Suprapubic skin (tissue), 3 donors: ENCODE data around the gene ETS1.

Experiments
- EP300 ChIP-seq: sonication (generic); formaldehyde crosslinking; IDR thresholded peaks from one replicate; pipeline ENCODE4 v1.6.1; 2017; ENCODE audit warnings: antibody characterized with exemption
- POLR2A ChIP-seq, 2 donors: fragments of 450-650 bp; IDR thresholded peaks; one replicate each; pipeline ENCODE4 v1.6.1; 2017; ENCODE audit warnings: antibody characterized with exemption in 2 of 2, mild to moderate bottlenecking in 2 of 2, moderate library complexity in 2 of 2
- TF ChIP-seq, protein P1 (sequence below), 2 donors: fragments of 200-600 bp in 1 of 2; fragments of 450-650 bp in 1 of 2; sonication (generic) in 1 of 2; IDR thresholded peaks; one replicate each; pipeline ENCODE4 v1.5.1; 2016 to 2019; ENCODE audit warnings: antibody characterized with exemption in 2 of 2, mild to moderate bottlenecking in 1 of 2, moderate library complexity in 1 of 2

DNA sequence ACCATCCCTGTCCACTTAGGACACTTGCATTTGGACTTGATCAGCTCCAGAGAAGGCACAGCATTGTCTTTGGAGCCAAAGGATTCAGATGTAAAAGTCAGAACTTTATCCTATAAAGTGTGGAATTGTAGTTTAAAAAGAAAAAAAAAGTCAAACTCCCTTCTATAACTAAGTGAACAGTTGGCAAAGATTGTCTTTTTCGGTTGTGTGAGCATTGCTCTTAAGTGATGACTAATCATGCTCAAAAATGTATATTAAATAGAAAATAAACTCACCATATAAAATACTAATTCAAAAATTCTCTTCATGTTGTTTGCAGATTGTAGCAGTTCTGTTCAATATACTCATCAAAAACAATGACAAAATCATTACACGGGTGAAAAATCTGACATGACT is 93.8 kb downstream of the ETS1 start:
- TF ChIP-seq, protein P1, sequence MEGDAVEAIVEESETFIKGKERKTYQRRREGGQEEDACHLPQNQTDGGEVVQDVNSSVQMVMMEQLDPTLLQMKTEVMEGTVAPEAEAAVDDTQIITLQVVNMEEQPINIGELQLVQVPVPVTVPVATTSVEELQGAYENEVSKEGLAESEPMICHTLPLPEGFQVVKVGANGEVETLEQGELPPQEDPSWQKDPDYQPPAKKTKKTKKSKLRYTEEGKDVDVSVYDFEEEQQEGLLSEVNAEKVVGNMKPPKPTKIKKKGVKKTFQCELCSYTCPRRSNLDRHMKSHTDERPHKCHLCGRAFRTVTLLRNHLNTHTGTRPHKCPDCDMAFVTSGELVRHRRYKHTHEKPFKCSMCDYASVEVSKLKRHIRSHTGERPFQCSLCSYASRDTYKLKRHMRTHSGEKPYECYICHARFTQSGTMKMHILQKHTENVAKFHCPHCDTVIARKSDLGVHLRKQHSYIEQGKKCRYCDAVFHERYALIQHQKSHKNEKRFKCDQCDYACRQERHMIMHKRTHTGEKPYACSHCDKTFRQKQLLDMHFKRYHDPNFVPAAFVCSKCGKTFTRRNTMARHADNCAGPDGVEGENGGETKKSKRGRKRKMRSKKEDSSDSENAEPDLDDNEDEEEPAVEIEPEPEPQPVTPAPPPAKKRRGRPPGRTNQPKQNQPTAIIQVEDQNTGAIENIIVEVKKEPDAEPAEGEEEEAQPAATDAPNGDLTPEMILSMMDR (IDR thresholded peaks at IDR 0.05): no peak
- TF ChIP-seq EP300 (no peak), POLR2A (IDR thresholded peaks at IDR 0.05) (no peak)
